NCI-H1436 (cell line): Measurements from ENCODE around the gene ARHGAP32.
"Not testable (repeated sequence)": the region's sequence is repeated elsewhere in the genome, so short reads cannot be mapped to it uniquely, and the experiment has no call there.

Experiments used
- DNase-seq: peaks from one replicate; lab custom pipeline; 2025; lab: John Stamatoyannopoulos, UW

Gene ARHGAP32

GRCh38 chr11:128933481-128934178, 258.5 kb downstream of the ARHGAP32 start:
- DNase-seq: no peak

- no peak for DNase-seq
Observed at GRCh38 chr11:128931668-128932067, 260.5 kb downstream of the ARHGAP32 start.

- DNase-seq: no peak
Observed at GRCh38 chr11:128931066-128931465, 261.1 kb downstream of the ARHGAP32 start.

GRCh38 chr11:128929991-128930390, 262.1 kb downstream of the ARHGAP32 start:
- no peak for DNase-seq

- DNase-seq: no peak
Observed at GRCh38 chr11:128929468-128929867, 262.7 kb downstream of the ARHGAP32 start.

- no peak for DNase-seq
Observed at GRCh38 chr11:128928400-128928799, 263.7 kb downstream of the ARHGAP32 start.

GRCh38 chr11:128927683-128928336, 264.3 kb downstream of the ARHGAP32 start:
- DNase-seq: no peak

GRCh38 chr11:128927108-128927461, 265.0 kb downstream of the ARHGAP32 start:
- no peak for DNase-seq

GRCh38 chr11:128926437-128927107, 265.6 kb downstream of the ARHGAP32 start:
- no peak for DNase-seq

GRCh38 chr11:128926000-128926399, 266.1 kb downstream of the ARHGAP32 start:
- DNase-seq: no peak

GRCh38 chr11:128925250-128925600, 266.9 kb downstream of the ARHGAP32 start:
- DNase-seq: no peak

GRCh38 chr11:128924510-128925249, 267.4 kb downstream of the ARHGAP32 start:
- DNase-seq: no peak

- no peak for DNase-seq
Observed at GRCh38 chr11:128924104-128924503, 268.0 kb downstream of the ARHGAP32 start.

GRCh38 chr11:128921793-128922192, 270.3 kb downstream of the ARHGAP32 start:
- DNase-seq: no peak

GRCh38 chr11:128920666-128921065, 271.5 kb downstream of the ARHGAP32 start:
- no peak for DNase-seq

- not testable (repeated sequence) for DNase-seq
Observed at GRCh38 chr11:128919635-128920034, 272.5 kb downstream of the ARHGAP32 start.

- no peak for DNase-seq
Observed at GRCh38 chr11:128919216-128919615, 272.9 kb downstream of the ARHGAP32 start.

- no peak for DNase-seq
Observed at GRCh38 chr11:128917144-128917724, 274.9 kb downstream of the ARHGAP32 start.

- no peak for DNase-seq
Observed at GRCh38 chr11:128916681-128917080, 275.4 kb downstream of the ARHGAP32 start.

GRCh38 chr11:128916037-128916572, 276.0 kb downstream of the ARHGAP32 start:
- no peak for DNase-seq

- no peak for DNase-seq
Observed at GRCh38 chr11:128915149-128915521, 277.0 kb downstream of the ARHGAP32 start.
